ENCODE results near the gene BBIP1.
"Not testable (repeated sequence)": the region's sequence is repeated elsewhere in the genome, so short reads cannot be mapped to it uniquely, and the experiment has no call there.

Gene BBIP1

GRCh38 chr10:110923856-110924493 lies 5.0 kb upstream of the BBIP1 start:
- DNase-seq (ENCODE audit: low spot score), result no peak

GRCh38 chr10:110919971-110920881 lies 1.2 kb upstream of the BBIP1 start:
- DNase-seq (ENCODE audit: low spot score), result peak; percentile 54

- no peak for DNase-seq (ENCODE audit: low spot score)
Observed at GRCh38 chr10:110919349-110919931, 460 bp upstream of the BBIP1 start, which contains the start of gene SHOC2. Gene SHOC2, plus strand, starts transcription at chr10:110919604. Its CDS starts 44,755 bp downstream, at chr10:110964359.

- peak; percentile 93 for DNase-seq (ENCODE audit: low spot score)
Observed at GRCh38 chr10:110918269-110918642, 724 bp downstream of the BBIP1 start.

- DNase-seq (ENCODE audit: low spot score), result no peak
Observed at GRCh38 chr10:110916554-110917346, 2.2 kb downstream of the BBIP1 start.

- DNase-seq (ENCODE audit: low spot score), result not testable (repeated sequence)
Observed at GRCh38 chr10:110915600-110915999, 3.4 kb downstream of the BBIP1 start.

GRCh38 chr10:110915035-110915434 lies 3.9 kb downstream of the BBIP1 start:
- no peak for DNase-seq (ENCODE audit: low spot score)

GRCh38 chr10:110914431-110914830 lies 4.5 kb downstream of the BBIP1 start:
- DNase-seq (ENCODE audit: low spot score), result no peak

- DNase-seq (ENCODE audit: low spot score), result peak; percentile 66
Observed at GRCh38 chr10:110912374-110912773, 6.6 kb downstream of the BBIP1 start.

- no peak for DNase-seq (ENCODE audit: low spot score)
Observed at GRCh38 chr10:110910138-110910537, 8.8 kb downstream of the BBIP1 start.

GRCh38 chr10:110903280-110904278 lies 15.4 kb downstream of the BBIP1 start:
- no peak for DNase-seq (ENCODE audit: low spot score)

- no peak for DNase-seq (ENCODE audit: low spot score)
Observed at GRCh38 chr10:110901954-110902819, 16.8 kb downstream of the BBIP1 start.

- no peak for DNase-seq (ENCODE audit: low spot score)
Observed at GRCh38 chr10:110900983-110901382, 18.0 kb downstream of the BBIP1 start.

- no peak for DNase-seq (ENCODE audit: low spot score)
Observed at GRCh38 chr10:110898391-110898790, 20.6 kb downstream of the BBIP1 start.

GRCh38 chr10:110897184-110897583 lies 21.8 kb downstream of the BBIP1 start:
- no peak for DNase-seq (ENCODE audit: low spot score)

GRCh38 chr10:110893559-110894179 lies 25.3 kb downstream of the BBIP1 start:
- peak; percentile 49 for DNase-seq (ENCODE audit: low spot score)

- DNase-seq (ENCODE audit: low spot score), result no peak
Observed at GRCh38 chr10:110892602-110893288, 26.2 kb downstream of the BBIP1 start.

GRCh38 chr10:110887560-110887959 lies 31.4 kb downstream of the BBIP1 start:
- DNase-seq (ENCODE audit: low spot score), result no peak

Measured in SK-N-DZ (cell line).